HepG2 (cell line): Measurements from ENCODE around the gene SLC6A6. TPM values are rescaled to one million over a fixed set of nuclear protein-coding genes. Genes with fewer than 3 reads are reported as not detected.

Source experiments
- ATAC-seq: fragments of 200-7000 bp; cut with Tn5 transposase; 3 replicates; pipeline ENCODE4 v1.9.1; 2020; ENCODE audit warnings: mild to moderate bottlenecking, moderate library complexity
- BruUV-seq: library from RNA; stranded (reverse); fragments of 400-500 nt; replicated peaks from 2 replicates; lab custom pipeline; 2021; lab: Mats Ljungman, UMichigan
- CTCF ChIA-PET: fragments of 300-600 bp; formaldehyde crosslinking; extraction: SDS; loops from one replicate; lab custom pipeline; 2021; ENCODE audit warnings: low total read pairs, inconsistent platforms, low intra/inter-chr PET ratio; lab: Yijun Ruan, JAX
- POLR2A ChIA-PET: fragments of 350-600 bp; sonication (Branson Sonifier 250); formaldehyde crosslinking; loops from one replicate; lab custom pipeline; 2020; ENCODE audit warnings: antibody characterized with exemption, inconsistent platforms; lab: Yijun Ruan, JAX
- DNase-seq: peaks from one replicate; pipeline ENCODE4 v3.0.0-alpha.2; 2015; ENCODE audit warnings: low spot score
- FAIRE-seq: peaks from 3 replicates; lab custom pipeline; 2011; peaks lifted over from hg19 to GRCh38; lab: Jason Lieb, UNC
- H2AFZ ChIP-seq: one replicate; pipeline ENCODE4 v1.6.1; 2011; ENCODE audit warnings: low read length, inconsistent platforms
- H3K27ac ChIP-seq: fragments of 300-600 bp; 3 replicates; pipeline ENCODE4 v1.8.0; 2011; ENCODE audit warnings: mixed run types, mild to moderate bottlenecking, mixed read lengths, low read length, inconsistent platforms; ENCODE audit not compliant: insufficient read depth; ENCODE audit errors: extremely low read length
- H3K27me3 ChIP-seq, 2 experiments: fragments of 200-600 bp in 1 of 2; 2 replicates in 1 of 2; 3 replicates in 1 of 2; pipeline versions ENCODE4 v1.6.0 to v1.8.0; 2011; ENCODE audit warnings: low read length in 2 of 2, mild to moderate bottlenecking in 2 of 2, moderate library complexity in 2 of 2, inconsistent platforms in 1 of 2; ENCODE audit not compliant: insufficient read depth in 2 of 2, control insufficient read depth in 1 of 2
- H3K36me3 ChIP-seq, 2 experiments: fragments of 200-600 bp in 1 of 2; replicated peaks in 1 of 2; 2 replicates in 1 of 2; 3 replicates in 1 of 2; pipeline versions ENCODE4 v1.5.1 to v1.8.0; 2011; ENCODE audit warnings: low read length in 2 of 2, inconsistent platforms in 1 of 2; ENCODE audit not compliant: insufficient read depth in 2 of 2, control insufficient read depth in 1 of 2
- H3K4me1 ChIP-seq: 2 replicates; pipeline ENCODE4 v1.5.1; 2012; ENCODE audit warnings: low read length, inconsistent platforms; ENCODE audit not compliant: insufficient read depth
- H3K4me2 ChIP-seq: 2 replicates; pipeline ENCODE4 v1.6.0; 2011; ENCODE audit warnings: low read depth, low read length, inconsistent platforms
- H3K4me3 ChIP-seq, 3 experiments: fragments of 200-600 bp in 1 of 3; sonication (generic), shearing (Covaris generic) in 1 of 3; replicated peaks in 1 of 3; 2 replicates each; pipeline ENCODE4 v1.5.1; 2011 to 2016; ENCODE audit warnings: low read length in 3 of 3, inconsistent platforms in 2 of 3, low read depth in 2 of 3, mild to moderate bottlenecking in 2 of 3, control low read depth in 1 of 3, mixed read lengths in 1 of 3; ENCODE audit not compliant: insufficient read depth in 1 of 3
- H3K79me2 ChIP-seq: one replicate; pipeline ENCODE4 v1.6.1; 2011; ENCODE audit warnings: low read length, inconsistent platforms; ENCODE audit not compliant: insufficient read depth
- H3K9ac ChIP-seq: 2 replicates; pipeline ENCODE4 v1.6.0; 2011; ENCODE audit warnings: mild to moderate bottlenecking, low read depth, low read length, inconsistent platforms; ENCODE audit not compliant: insufficient read depth
- H3K9me3 ChIP-seq: 2 replicates; pipeline ENCODE4 v1.5.1; 2012; ENCODE audit warnings: mild to moderate bottlenecking, low read length
- H4K20me1 ChIP-seq: 2 replicates; pipeline ENCODE4 v1.6.0; 2011; ENCODE audit warnings: inconsistent platforms, mild to moderate bottlenecking, low read length, moderate library complexity; ENCODE audit not compliant: insufficient read depth
- AGO2 ChIP-seq: fragments of 200-400 bp; formaldehyde crosslinking; optimal IDR thresholded peaks from 2 replicates; pipeline ENCODE3; 2017; ENCODE audit warnings: mild to moderate bottlenecking, low read depth, low read length, moderate library complexity
- CC2D1A ChIP-seq: sonication (generic); formaldehyde crosslinking; IDR thresholded peaks from 2 replicates; pipeline ENCODE4 v1.8.1; 2023; ENCODE audit warnings: mild to moderate bottlenecking, missing genetic modification reagents
- PAX8 ChIP-seq: sonication (generic); formaldehyde crosslinking; IDR thresholded peaks from 2 replicates; pipeline ENCODE4 v1.8.0; 2022; ENCODE audit warnings: mild to moderate bottlenecking, missing genetic modification reagents, borderline replicate concordance
- TOE1 ChIP-seq: sonication (generic); formaldehyde crosslinking; IDR thresholded peaks from 2 replicates; pipeline ENCODE4 v1.4.0; 2020; ENCODE audit warnings: mild to moderate bottlenecking, missing genetic modification reagents
- ZNF652 ChIP-seq: IDR thresholded peaks from 2 replicates; pipeline ENCODE4 v1.6.1; 2016; ENCODE audit warnings: low read depth, borderline replicate concordance
- ZNF768 ChIP-seq: sonication (generic); formaldehyde crosslinking; IDR thresholded peaks from 2 replicates; pipeline ENCODE4 v1.4.0; 2020; ENCODE audit warnings: missing genetic modification reagents
- WGBS: methylation state at CpG from one replicate; pipeline ENCODE4 v1.1.6; 2017; ENCODE audit warnings: low lambda C conversion rate; 5-methylcytosine and 5-hydroxymethylcytosine counted together
- in situ Hi-C: cut with HindIII; loops from 2 replicates; pipeline ENCODE4 v1.10.0; 2017; ENCODE audit warnings: low pct_unique_long_range_greater_than_20kb; ENCODE audit not compliant: extremely low pct_ligation_motif_present
- intact Hi-C: fragments of 100-400 bp; cut with micrococcal nuclease; formaldehyde crosslinking; loops from one replicate; pipeline ENCODE4 v1.10.0; 2022; ENCODE audit not compliant: unreplicated experiment
- polyA plus RNA-seq, 8 experiments: library from polyadenylated mRNA; depleted of rRNA in 3 of 8; stranded (reverse) in 7 of 8; unstranded in 1 of 8; fragments of >200 nt; fragmentation: Illumina TruSeq in 4 of 8; extraction: Trizol in 4 of 8; gene quantifications; 2 replicates each; pipeline versions ENCODE4 v1.2.1 to v1.2.3, GENCODE V29; 2011 to 2016; ENCODE audit warnings: low read depth in 4 of 8, missing spikeins in 1 of 8, mixed read lengths in 1 of 8; ENCODE audit not compliant: insufficient read depth in 1 of 8
- total RNA-seq, 5 experiments: library from RNA; depleted of rRNA; stranded (reverse); fragments of >200 nt; fragmentation: Illumina TruSeq; extraction: Trizol; gene quantifications; 2 replicates each; pipeline ENCODE4 v1.2.3, GENCODE V29; 2016; ENCODE audit warnings: low read depth in 1 of 5

The SLC6A6 gene
- total and polyA plus RNA-seq, 2 of the 13 experiments (the other 11 are each of a cell fraction or from before 2014, with no cell fraction given), result 14.1 to 20.7 TPM

GRCh38 chr3:14465425-14465824 is 63.0 kb downstream of the SLC6A6 start:
- 100% methylated on average over 3 of the region's 3 CpGs for WGBS
- no peak for DNase-seq
- Histone ChIP-seq H3K27me3 (no peaks in the 10 kb centered on the region), H3K36me3 (peaks cover 12 to 46% of the 10 kb centered on the region in 2 experiments; a peak in 4 of 5 replicates), H4K20me1 (no peaks in the 10 kb centered on the region), H3K79me2 (no peaks in the 10 kb centered on the region), H2AFZ (no peak overlapping the region), H3K4me2 (no peak overlapping the region), H3K4me3 (no peak overlapping the region), H3K4me1 (no peaks in the 10 kb centered on the region), H3K27ac (no peak overlapping the region), H3K9me3 (no peaks in the 10 kb centered on the region), H3K9ac (no peak overlapping the region)
- no peak for FAIRE-seq
- ChIA-PET POLR2A (no interaction called here), CTCF (no interaction called here)
- intact Hi-C loops, result no loop called here
- ATAC-seq, result no peak
- in situ Hi-C loops, result loop anchor here (10.0 kb wide), 2 partner anchors 261 to 571 kb away; no protein-coding TSS in a partner anchor
- no TSS peak for BruUV-seq
- TF ChIP-seq ZNF768 (CRISPR knock-in tag), result peak; percentile 60; the same call in 1 of the 2 replicates
- TF ChIP-seq ZNF652 (CRISPR knock-in tag), result no peak

DNA sequence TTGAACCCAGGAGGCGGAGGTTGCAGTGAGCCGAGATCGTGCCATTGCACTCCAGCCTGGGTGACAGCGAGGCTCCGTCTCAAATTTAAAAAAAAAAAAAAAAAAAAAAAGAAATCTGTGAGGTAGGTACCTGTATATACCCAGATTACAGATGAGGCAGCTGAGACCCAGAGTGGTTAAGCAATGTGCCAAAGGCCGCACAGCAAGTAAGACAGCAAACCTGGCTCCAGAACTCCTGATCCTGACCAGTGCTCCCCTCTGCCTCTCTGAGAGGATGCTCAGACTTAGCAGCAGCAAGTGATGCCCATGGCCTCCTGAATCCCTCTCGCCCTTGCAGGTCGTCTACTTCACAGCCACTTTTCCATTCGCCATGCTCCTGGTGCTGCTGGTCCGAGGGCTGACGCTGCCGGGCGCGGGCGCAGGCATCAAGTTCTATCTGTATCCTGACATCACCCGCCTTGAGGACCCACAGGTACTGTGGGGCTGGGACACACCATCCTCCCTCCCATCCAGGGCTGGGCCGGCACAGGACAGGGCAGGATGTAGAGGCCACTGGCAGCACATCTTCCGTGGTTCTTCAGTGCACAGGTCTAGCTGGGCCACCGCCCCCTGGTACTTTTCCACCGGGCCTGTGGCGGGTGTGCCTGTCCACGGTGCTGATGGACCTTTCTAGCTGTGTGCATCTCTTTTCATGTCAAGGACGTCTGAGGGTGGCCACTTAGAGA is 63.9 kb downstream of the SLC6A6 start:
- intact Hi-C loops (no loop called here), in situ Hi-C loops (loop anchor here (10.0 kb wide), 2 partner anchors 262 to 572 kb away; no protein-coding TSS in a partner anchor)
- Histone ChIP-seq H2AFZ (no peak overlapping the region), H3K4me1 (no peaks in the 10 kb centered on the region), H3K79me2 (no peaks in the 10 kb centered on the region), H3K4me3 (no peak overlapping the region), H3K4me2 (no peak overlapping the region), H4K20me1 (no peaks in the 10 kb centered on the region), H3K9ac (no peak overlapping the region), H3K9me3 (no peaks in the 10 kb centered on the region), H3K27me3 (no peaks in the 10 kb centered on the region), H3K36me3 (peaks cover 12 to 51% of the 10 kb centered on the region in 2 experiments; a peak in 4 of 5 replicates), H3K27ac (no peak overlapping the region)
- no TSS peak for BruUV-seq
- no peak for TF ChIP-seq CC2D1A (CRISPR knock-in tag)
- peak; percentile 25 for TF ChIP-seq AGO2
- no peak for TF ChIP-seq TOE1 (CRISPR knock-in tag)
- no peak for TF ChIP-seq PAX8 (CRISPR knock-in tag)
- CTCF ChIA-PET, result interaction anchor here (2.9 kb wide), 1 partner anchor 205 kb away, joined by 33 read pairs; no protein-coding TSS in a partner anchor
- POLR2A ChIA-PET, result no interaction called here
- no peak for ATAC-seq
- 95% methylated on average over 22 of the region's 23 CpGs for WGBS
- no peak for DNase-seq
- no peak for FAIRE-seq
